ENCODE measurements around the gene FAM53B.

FAM53B gene

GRCh38 chr10:124661660-124662180 is 82.5 kb downstream of the FAM53B start:
- Histone ChIP-seq H3K27me3 (ENCODE audit: insufficient read depth, low read length) (no peaks in the 10 kb centered on the region), H3K4me3 (ENCODE audit: low read depth, low read length) (no peak overlapping the region), H3K36me3 (ENCODE audit: control insufficient read depth in 1 of 2, insufficient read depth in 2 of 2, low read length in 2 of 2) (peaks cover 7 to 9% of the 10 kb centered on the region in 2 experiments), H2BK120ac (ENCODE audit: insufficient read depth, low read length, poor library complexity) (no peak overlapping the region), H3K79me1 (ENCODE audit: low read length) (no peaks in the 10 kb centered on the region), H3K79me2 (ENCODE audit: control insufficient read depth, insufficient read depth, low read length, poor library complexity) (no peaks in the 10 kb centered on the region), H3K9me3 (ENCODE audit: insufficient read depth, low read depth, low read length) (no peaks in the 10 kb centered on the region), H2BK5ac (ENCODE audit: low read depth, low read length, poor library complexity) (no peak overlapping the region), H2AK5ac (ENCODE audit: low read length) (no peak overlapping the region), H3K23ac (ENCODE audit: low read length) (no peak overlapping the region), H3K4ac (ENCODE audit: low read depth, low read length) (no peak overlapping the region), H4K8ac (ENCODE audit: low read depth, low read length) (no peak overlapping the region), H3K27ac (ENCODE audit: low read depth, low read length) (no peak overlapping the region), H2BK12ac (ENCODE audit: low read length) (no peak overlapping the region), H3K14ac (ENCODE audit: low read length) (no peak overlapping the region), H3K4me1 (ENCODE audit: control insufficient read depth in 1 of 2, insufficient read depth in 2 of 2, low read length in 2 of 2) (peaks cover 0 to 2% of the 10 kb centered on the region in 2 experiments), H3K4me2 (ENCODE audit: low read length) (no peak overlapping the region), H3K9ac (ENCODE audit: low read length) (no peak overlapping the region), H4K12ac (ENCODE audit: low read depth, low read length) (no peak overlapping the region), H3K18ac (ENCODE audit: low read length) (no peak overlapping the region), H2AFZ (ENCODE audit: insufficient read depth, low read length, poor library complexity) (no peak overlapping the region), H4K91ac (ENCODE audit: low read depth, low read length) (no peak overlapping the region)
- no peak for DNase-seq
- no CpG with 5 or more reads among the region's 9 CpGs for WGBS (ENCODE audit: extremely low coverage, insufficient coverage, insufficient read length)

DNA sequence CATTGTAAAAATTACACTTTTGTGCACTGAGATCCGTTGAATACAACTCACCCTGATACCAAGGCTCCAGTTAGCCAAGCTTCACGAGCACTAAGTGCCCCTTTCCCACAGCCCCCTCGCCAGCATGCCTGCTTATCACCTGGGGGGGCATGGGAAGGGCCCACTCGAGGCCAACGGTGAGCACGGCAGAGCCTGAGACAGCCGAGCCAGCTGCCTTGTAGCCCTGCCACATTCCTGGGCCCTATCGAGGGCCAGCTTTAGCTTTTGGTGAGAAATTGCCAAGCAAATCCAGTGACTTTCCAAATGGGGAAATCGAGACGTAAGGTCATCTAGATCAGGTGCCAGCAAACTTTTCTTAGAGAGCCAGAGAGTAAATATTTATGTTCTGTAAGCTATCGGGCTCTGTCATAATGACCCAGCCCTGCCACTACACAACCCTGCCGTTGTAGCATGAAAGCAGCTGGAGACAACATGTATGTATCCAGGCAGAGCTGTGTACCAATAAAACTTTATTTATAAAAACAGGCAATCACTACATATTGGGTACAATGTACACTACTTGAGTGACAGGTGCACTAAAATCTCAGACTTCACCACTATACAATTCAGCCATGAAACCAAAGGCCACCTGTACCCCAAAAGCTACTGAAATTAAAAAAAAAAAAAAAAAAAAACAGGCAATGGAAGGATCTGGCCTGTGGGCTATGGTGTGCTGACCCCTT is 83.6 kb downstream of the FAM53B start:
- H4K12ac ChIP-seq (ENCODE audit: low read depth, low read length) = no peak overlapping the region
- H3K4me1 ChIP-seq (ENCODE audit: control insufficient read depth in 1 of 2, insufficient read depth in 2 of 2, low read length in 2 of 2) = no peaks in the 10 kb centered on the region
- H3K27ac ChIP-seq (ENCODE audit: low read depth, low read length) = no peak overlapping the region
- H3K18ac ChIP-seq (ENCODE audit: low read length) = no peak overlapping the region
- no peak overlapping the region for H4K8ac ChIP-seq (ENCODE audit: low read depth, low read length)
- no peak overlapping the region for H3K9ac ChIP-seq (ENCODE audit: low read length)
- no peak overlapping the region for H2BK12ac ChIP-seq (ENCODE audit: low read length)
- DNase-seq = no peak
- no peaks in the 10 kb centered on the region for H3K79me1 ChIP-seq (ENCODE audit: low read length)
- no peak overlapping the region for H2BK5ac ChIP-seq (ENCODE audit: low read depth, low read length, poor library complexity)
- H3K4ac ChIP-seq (ENCODE audit: low read depth, low read length) = no peak overlapping the region
- H3K23ac ChIP-seq (ENCODE audit: low read length) = no peak overlapping the region
- H3K4me2 ChIP-seq (ENCODE audit: low read length) = no peak overlapping the region
- no peaks in the 10 kb centered on the region for H3K27me3 ChIP-seq (ENCODE audit: insufficient read depth, low read length)
- no peak overlapping the region for H3K14ac ChIP-seq (ENCODE audit: low read length)
- no peaks in the 10 kb centered on the region for H3K9me3 ChIP-seq (ENCODE audit: insufficient read depth, low read depth, low read length)
- no peak overlapping the region for H2AFZ ChIP-seq (ENCODE audit: insufficient read depth, low read length, poor library complexity)
- H4K91ac ChIP-seq (ENCODE audit: low read depth, low read length) = no peak overlapping the region
- H3K36me3 ChIP-seq (ENCODE audit: control insufficient read depth in 1 of 2, insufficient read depth in 2 of 2, low read length in 2 of 2) = peaks cover 7% of the 10 kb centered on the region in 2 experiments
- H3K4me3 ChIP-seq (ENCODE audit: low read depth, low read length) = no peak overlapping the region
- H3K79me2 ChIP-seq (ENCODE audit: control insufficient read depth, insufficient read depth, low read length, poor library complexity) = no peaks in the 10 kb centered on the region
- H2BK120ac ChIP-seq (ENCODE audit: insufficient read depth, low read length, poor library complexity) = no peak overlapping the region
- no CpG with 5 or more reads among the region's 12 CpGs for WGBS (ENCODE audit: extremely low coverage, insufficient coverage, insufficient read length)
- no peak overlapping the region for H2AK5ac ChIP-seq (ENCODE audit: low read length)

DNA sequence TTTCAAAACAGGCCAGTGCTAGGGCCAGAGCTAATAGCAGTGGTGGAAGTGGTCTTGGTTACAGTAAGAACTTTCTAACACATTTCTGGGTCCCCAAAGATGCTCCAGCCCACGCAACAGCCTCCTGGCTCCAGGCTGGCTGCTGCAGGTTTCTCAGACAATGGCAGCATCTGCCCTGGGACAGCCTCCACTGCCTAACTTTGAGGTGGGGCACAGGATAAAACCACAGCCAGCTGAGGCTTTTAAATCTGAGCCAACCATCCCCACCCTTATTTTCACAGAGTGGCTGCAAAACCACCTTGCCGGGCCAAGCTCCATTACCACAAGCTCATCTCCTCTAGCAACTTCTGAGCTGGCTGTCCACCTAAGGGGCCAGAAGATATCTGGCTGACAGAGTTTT is 84.8 kb downstream of the FAM53B start:
- no CpG with 5 or more reads among the region's 2 CpGs for WGBS (ENCODE audit: extremely low coverage, insufficient coverage, insufficient read length)
- H4K8ac ChIP-seq (ENCODE audit: low read depth, low read length) = no peak overlapping the region

DNA sequence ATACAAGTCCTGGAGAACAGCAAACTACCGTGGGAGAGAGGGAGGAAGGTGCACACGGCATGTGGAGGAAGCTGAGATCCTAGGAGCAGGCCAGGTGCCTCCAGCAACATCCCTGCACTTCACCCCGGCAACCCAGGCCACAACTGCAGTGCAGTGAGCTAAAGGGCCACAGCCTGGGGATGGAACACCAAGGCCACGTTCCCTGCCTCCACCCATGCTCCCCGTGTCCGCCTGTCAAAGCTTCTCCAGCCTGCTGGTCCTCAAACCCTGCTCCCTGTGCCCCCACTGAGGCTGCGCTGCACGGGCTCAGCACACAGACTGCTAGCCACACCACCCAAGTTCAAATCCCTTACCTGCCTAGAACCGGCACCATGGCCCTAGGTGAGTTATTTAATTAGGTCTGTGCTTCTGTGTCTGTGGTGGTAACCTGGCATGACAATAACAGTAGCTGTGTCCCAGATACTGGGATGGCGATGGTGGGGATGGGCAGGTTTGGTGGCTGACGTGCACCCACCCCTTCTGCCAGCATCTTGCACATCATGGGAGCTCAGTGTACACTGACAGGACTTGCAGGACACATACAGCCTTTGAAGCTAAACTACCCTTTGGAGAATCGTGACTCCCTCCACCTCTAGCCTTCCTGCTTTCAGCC is 85.5 kb downstream of the FAM53B start:
- no peak for DNase-seq
- Histone ChIP-seq H3K4me3 (ENCODE audit: low read depth, low read length) (no peak overlapping the region), H4K91ac (ENCODE audit: low read depth, low read length) (no peak overlapping the region), H3K36me3 (ENCODE audit: control insufficient read depth in 1 of 2, insufficient read depth in 2 of 2, low read length in 2 of 2) (peaks cover 6 to 7% of the 10 kb centered on the region in 2 experiments), H3K4me1 (ENCODE audit: control insufficient read depth in 1 of 2, insufficient read depth in 2 of 2, low read length in 2 of 2) (peaks cover 3 to 5% of the 10 kb centered on the region in 2 experiments), H3K4me2 (ENCODE audit: low read length) (no peak overlapping the region), H3K27ac (ENCODE audit: low read depth, low read length) (no peak overlapping the region), H3K79me1 (ENCODE audit: low read length) (no peaks in the 10 kb centered on the region), H3K27me3 (ENCODE audit: insufficient read depth, low read length) (no peaks in the 10 kb centered on the region), H2BK5ac (ENCODE audit: low read depth, low read length, poor library complexity) (no peak overlapping the region), H3K4ac (ENCODE audit: low read depth, low read length) (no peak overlapping the region), H2AK5ac (ENCODE audit: low read length) (no peak overlapping the region), H3K18ac (ENCODE audit: low read length) (no peak overlapping the region), H2BK120ac (ENCODE audit: insufficient read depth, low read length, poor library complexity) (no peak overlapping the region), H3K9me3 (ENCODE audit: insufficient read depth, low read depth, low read length) (no peaks in the 10 kb centered on the region), H4K8ac (ENCODE audit: low read depth, low read length) (no peak overlapping the region), H3K9ac (ENCODE audit: low read length) (no peak overlapping the region), H4K12ac (ENCODE audit: low read depth, low read length) (no peak overlapping the region), H2BK12ac (ENCODE audit: low read length) (no peak overlapping the region), H3K23ac (ENCODE audit: low read length) (no peak overlapping the region), H3K79me2 (ENCODE audit: control insufficient read depth, insufficient read depth, low read length, poor library complexity) (no peaks in the 10 kb centered on the region), H3K14ac (ENCODE audit: low read length) (no peak overlapping the region), H2AFZ (ENCODE audit: insufficient read depth, low read length, poor library complexity) (no peak overlapping the region)
- WGBS (ENCODE audit: extremely low coverage, insufficient coverage, insufficient read length) = no CpG with 5 or more reads among the region's 12 CpGs

More for the DNA sequence above, 84.8 kb downstream of the FAM53B start:
- Histone ChIP-seq H4K91ac (ENCODE audit: low read depth, low read length) (no peak overlapping the region), H3K27ac (ENCODE audit: low read depth, low read length) (no peak overlapping the region), H3K4me1 (ENCODE audit: control insufficient read depth in 1 of 2, insufficient read depth in 2 of 2, low read length in 2 of 2) (peaks cover 3 to 5% of the 10 kb centered on the region in 2 experiments), H3K79me1 (ENCODE audit: low read length) (no peaks in the 10 kb centered on the region), H3K23ac (ENCODE audit: low read length) (no peak overlapping the region), H3K4ac (ENCODE audit: low read depth, low read length) (no peak overlapping the region), H2BK5ac (ENCODE audit: low read depth, low read length, poor library complexity) (no peak overlapping the region), H3K4me2 (ENCODE audit: low read length) (no peak overlapping the region), H3K18ac (ENCODE audit: low read length) (no peak overlapping the region), H2BK12ac (ENCODE audit: low read length) (no peak overlapping the region), H3K27me3 (ENCODE audit: insufficient read depth, low read length) (no peaks in the 10 kb centered on the region), H3K9ac (ENCODE audit: low read length) (no peak overlapping the region), H3K14ac (ENCODE audit: low read length) (no peak overlapping the region), H4K12ac (ENCODE audit: low read depth, low read length) (no peak overlapping the region), H2AFZ (ENCODE audit: insufficient read depth, low read length, poor library complexity) (no peak overlapping the region), H2BK120ac (ENCODE audit: insufficient read depth, low read length, poor library complexity) (no peak overlapping the region), H3K36me3 (ENCODE audit: control insufficient read depth in 1 of 2, insufficient read depth in 2 of 2, low read length in 2 of 2) (peaks cover 7% of the 10 kb centered on the region in 2 experiments), H2AK5ac (ENCODE audit: low read length) (no peak overlapping the region), H3K4me3 (ENCODE audit: low read depth, low read length) (no peak overlapping the region), H3K79me2 (ENCODE audit: control insufficient read depth, insufficient read depth, low read length, poor library complexity) (no peaks in the 10 kb centered on the region), H3K9me3 (ENCODE audit: insufficient read depth, low read depth, low read length) (no peaks in the 10 kb centered on the region)
- no peak for DNase-seq
